Endothelial cell of umbilical vein (primary cell): ENCODE results near the gene CERK. TPM values are rescaled to one million over a fixed set of nuclear protein-coding genes. Genes with fewer than 3 reads are reported as not detected.

Source experiments
- BruUV-seq: library from RNA; stranded (reverse); fragments of 400-500 nt; replicated peaks from 2 replicates; lab custom pipeline; 2021; lab: Mats Ljungman, UMichigan
- CTCF ChIA-PET: fragments of 300-600, 350-600 bp; sonication (Branson Sonifier 250); formaldehyde crosslinking; loops from one replicate; lab custom pipeline; 2021; ENCODE audit warnings: antibody characterized with exemption, inconsistent platforms; lab: Charles Lee
- POLR2A ChIA-PET: fragments of 300-600, 350-600 bp; sonication (Branson Sonifier 250); formaldehyde crosslinking; loops from one replicate; lab custom pipeline; 2021; ENCODE audit warnings: antibody characterized with exemption, inconsistent platforms; lab: Charles Lee
- DNase-seq: peaks from one replicate; pipeline ENCODE4 v3.0.0-alpha.2; 2011; ENCODE audit warnings: low read depth, low spot score
- FAIRE-seq: peaks from 2 replicates; lab custom pipeline; 2011; peaks lifted over from hg19 to GRCh38; lab: Jason Lieb, UNC
- H2AFZ ChIP-seq: 2 replicates; pipeline ENCODE4 v1.6.0; 2012; ENCODE audit warnings: low read depth, low read length, control low read depth, inconsistent platforms
- H3K27ac ChIP-seq: 2 replicates; pipeline ENCODE4 v1.5.1; 2011; ENCODE audit warnings: low read depth, mild to moderate bottlenecking, control low read depth, low read length, moderate library complexity; ENCODE audit not compliant: insufficient read depth
- H3K27me3 ChIP-seq, 2 experiments: 2 replicates each; pipeline versions ENCODE4 v1.6.0 to v1.6.1; 2011; ENCODE audit warnings: low read length in 2 of 2, mixed read lengths in 1 of 2; ENCODE audit not compliant: control insufficient read depth in 2 of 2, insufficient read depth in 2 of 2
- H3K36me3 ChIP-seq, 2 experiments: 2 replicates in 1 of 2; 3 replicates in 1 of 2; pipeline ENCODE4 v1.5.1; 2011; ENCODE audit warnings: low read length in 2 of 2, mild to moderate bottlenecking in 1 of 2, moderate library complexity in 1 of 2; ENCODE audit not compliant: control insufficient read depth in 2 of 2, insufficient read depth in 2 of 2; ENCODE audit errors: extremely low read depth in 1 of 2
- H3K4me1 ChIP-seq: 3 replicates; pipeline ENCODE4 v1.5.1; 2011; ENCODE audit warnings: mild to moderate bottlenecking, low read length; ENCODE audit not compliant: control insufficient read depth, insufficient read depth; ENCODE audit errors: extremely low read depth
- H3K4me2 ChIP-seq: 2 replicates; pipeline ENCODE4 v1.6.1; 2011; ENCODE audit warnings: low read length, control low read depth, mixed read lengths; ENCODE audit not compliant: insufficient read depth
- H3K4me3 ChIP-seq, 3 experiments: fragments of 200-600 bp in 1 of 3; sonication (generic), shearing (Covaris generic) in 1 of 3; replicated peaks in 1 of 3; 2 replicates each; pipeline ENCODE4 v1.5.1; 2011 to 2016; ENCODE audit warnings: control low read depth in 3 of 3, low read length in 3 of 3, mild to moderate bottlenecking in 2 of 3, inconsistent platforms in 1 of 3, low read depth in 1 of 3, moderate library complexity in 1 of 3; ENCODE audit not compliant: insufficient read depth in 1 of 3
- H3K79me2 ChIP-seq: 2 replicates; pipeline ENCODE4 v1.6.0; 2012; ENCODE audit warnings: low read length, inconsistent platforms; ENCODE audit not compliant: control insufficient read depth, insufficient read depth
- H3K9ac ChIP-seq: replicated peaks from 2 replicates; pipeline ENCODE3; 2011; ENCODE audit warnings: low read length, control low read depth; ENCODE audit not compliant: insufficient read depth; ENCODE audit errors: extremely low read depth
- H3K9me1 ChIP-seq: replicated peaks from 3 replicates; pipeline ENCODE4 v1.6.0; 2011; ENCODE audit warnings: mild to moderate bottlenecking, low read length; ENCODE audit not compliant: control insufficient read depth, insufficient read depth; ENCODE audit errors: extremely low read depth
- H3K9me3 ChIP-seq: replicated peaks from 2 replicates; pipeline ENCODE4 v1.5.1; 2012; ENCODE audit warnings: low read length, inconsistent platforms; ENCODE audit not compliant: control insufficient read depth, insufficient read depth
- H4K20me1 ChIP-seq: replicated peaks from 2 replicates; pipeline ENCODE3; 2011; ENCODE audit warnings: mild to moderate bottlenecking, low read length; ENCODE audit not compliant: control insufficient read depth, insufficient read depth; ENCODE audit errors: extremely low read depth
- EZH2 ChIP-seq: IDR thresholded peaks from 2 replicates; pipeline ENCODE4 v1.6.1; 2012; ENCODE audit warnings: borderline replicate concordance, low read depth, mild to moderate bottlenecking, moderate library complexity, low read length, inconsistent platforms; ENCODE audit not compliant: severe bottlenecking
- FOS ChIP-seq: IDR thresholded peaks from 2 replicates; pipeline ENCODE4 v1.6.1; 2011; ENCODE audit warnings: mild to moderate bottlenecking, low read length, moderate library complexity, borderline replicate concordance; ENCODE audit not compliant: insufficient read depth
- GATA2 ChIP-seq: IDR thresholded peaks from 2 replicates; pipeline ENCODE4 v1.7.0; 2011; ENCODE audit warnings: low read depth, mild to moderate bottlenecking, moderate library complexity, mixed read lengths, low read length; ENCODE audit not compliant: insufficient read length, insufficient read depth
- JUN ChIP-seq: IDR thresholded peaks from 2 replicates; pipeline ENCODE4 v1.6.1; 2011; ENCODE audit warnings: borderline replicate concordance, low read depth; ENCODE audit not compliant: insufficient read length, insufficient read depth
- MYC ChIP-seq: IDR thresholded peaks from one replicate; pipeline ENCODE4 v1.6.1; 2011; ENCODE audit warnings: mild to moderate bottlenecking, low read depth, low read length
- POLR2A ChIP-seq: IDR thresholded peaks from 2 replicates; pipeline ENCODE4 v1.6.1; 2012; ENCODE audit warnings: low read depth, mild to moderate bottlenecking, control low read depth, low read length
- POLR2AphosphoS5 ChIP-seq: IDR thresholded peaks from 2 replicates; pipeline ENCODE4 v1.6.1; 2012; ENCODE audit warnings: low read depth, mild to moderate bottlenecking, control low read depth, low read length, moderate library complexity; ENCODE audit not compliant: insufficient read depth
- dilution Hi-C: fragments of 300-500 bp; cut with MboI; formaldehyde crosslinking; loops from one replicate; pipeline ENCODE4 v1.15.0; 2019; ENCODE audit warnings: low sequenced_read_pairs; ENCODE audit not compliant: extremely low pct_ligation_motif_present
- intact Hi-C: fragments of 100-400 bp; cut with micrococcal nuclease; formaldehyde crosslinking; loops from one replicate; pipeline ENCODE4 v1.10.0; 2022
- polyA plus RNA-seq, 4 experiments: library from polyadenylated mRNA; depleted of rRNA in 3 of 4; stranded (reverse) in 3 of 4; unstranded in 1 of 4; fragments of >200 nt; gene quantifications; 2 replicates each; pipeline versions ENCODE4 v1.2.1 to v1.2.3, GENCODE V29; 2011 to 2012; ENCODE audit warnings: missing spikeins in 1 of 4
- total RNA-seq: library from RNA; stranded (reverse); gene quantifications from 2 replicates; pipeline ENCODE4 v1.2.3, GENCODE V29; 2021
- TF ChIP-seq, protein P1 (sequence below), 2 donors: IDR thresholded peaks; 1 replicate in 1 of 2; 2 replicates in 1 of 2; pipeline ENCODE4 v1.5.1; 2011; ENCODE audit warnings: low read length in 2 of 2, mild to moderate bottlenecking in 2 of 2, moderate library complexity in 2 of 2, control low read depth in 1 of 2, inconsistent platforms in 1 of 2, low read depth in 1 of 2; ENCODE audit not compliant: insufficient read depth in 1 of 2; ENCODE audit errors: extremely low read depth in 1 of 2
- TF ChIP-seq, protein P2 (sequence below): IDR thresholded peaks from 2 replicates; pipeline ENCODE4 v1.6.1; 2011; ENCODE audit not compliant: insufficient read depth, insufficient read length

CERK gene
- total and polyA plus RNA-seq, 2 donors (not counting 3 experiments of a cell fraction or from before 2014, with no cell fraction given) = 61.1 to 88.0 TPM

DNA sequence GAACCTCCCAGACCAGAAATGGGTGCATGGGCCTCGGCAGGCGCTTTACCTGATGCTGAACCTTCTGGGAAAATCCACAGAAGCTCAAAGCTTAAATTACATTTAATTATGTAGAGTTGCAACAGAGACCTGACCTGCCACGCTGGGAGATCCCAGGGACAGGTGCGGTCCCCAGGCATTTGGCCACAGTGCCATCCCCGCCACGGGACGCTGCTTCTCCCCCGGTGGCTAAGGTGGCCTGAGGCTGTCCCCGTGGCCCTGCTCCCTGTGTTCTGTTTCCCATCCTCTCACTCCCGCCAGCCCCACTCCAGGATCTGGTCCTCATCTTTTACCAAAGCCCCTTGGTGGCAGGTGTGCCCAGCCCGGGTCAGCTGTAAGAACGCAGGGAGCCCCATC, 78.3 kb downstream of the CERK start:
- H3K9ac ChIP-seq = no peak overlapping the region
- intact Hi-C loops (no loop called here), dilution Hi-C loops (no loop called here)
- no peaks in the 10 kb centered on the region for H3K36me3 ChIP-seq
- no peaks in the 10 kb centered on the region for H3K9me1 ChIP-seq
- BruUV-seq = no TSS peak
- no peaks in the 10 kb centered on the region for H3K27me3 ChIP-seq
- FAIRE-seq = no peak
- no peaks in the 10 kb centered on the region for H3K4me1 ChIP-seq
- H3K4me3 ChIP-seq = no peak overlapping the region
- POLR2A ChIA-PET = no interaction called here
- no peaks in the 10 kb centered on the region for H3K79me2 ChIP-seq
- CTCF ChIA-PET = no interaction called here
- H3K9me3 ChIP-seq = no peaks in the 10 kb centered on the region
- no peak for DNase-seq
- no peaks in the 10 kb centered on the region for H4K20me1 ChIP-seq
- no peak overlapping the region for H3K4me2 ChIP-seq
- H2AFZ ChIP-seq = no peak overlapping the region
- no peak overlapping the region for H3K27ac ChIP-seq
- TF ChIP-seq, protein P1, sequence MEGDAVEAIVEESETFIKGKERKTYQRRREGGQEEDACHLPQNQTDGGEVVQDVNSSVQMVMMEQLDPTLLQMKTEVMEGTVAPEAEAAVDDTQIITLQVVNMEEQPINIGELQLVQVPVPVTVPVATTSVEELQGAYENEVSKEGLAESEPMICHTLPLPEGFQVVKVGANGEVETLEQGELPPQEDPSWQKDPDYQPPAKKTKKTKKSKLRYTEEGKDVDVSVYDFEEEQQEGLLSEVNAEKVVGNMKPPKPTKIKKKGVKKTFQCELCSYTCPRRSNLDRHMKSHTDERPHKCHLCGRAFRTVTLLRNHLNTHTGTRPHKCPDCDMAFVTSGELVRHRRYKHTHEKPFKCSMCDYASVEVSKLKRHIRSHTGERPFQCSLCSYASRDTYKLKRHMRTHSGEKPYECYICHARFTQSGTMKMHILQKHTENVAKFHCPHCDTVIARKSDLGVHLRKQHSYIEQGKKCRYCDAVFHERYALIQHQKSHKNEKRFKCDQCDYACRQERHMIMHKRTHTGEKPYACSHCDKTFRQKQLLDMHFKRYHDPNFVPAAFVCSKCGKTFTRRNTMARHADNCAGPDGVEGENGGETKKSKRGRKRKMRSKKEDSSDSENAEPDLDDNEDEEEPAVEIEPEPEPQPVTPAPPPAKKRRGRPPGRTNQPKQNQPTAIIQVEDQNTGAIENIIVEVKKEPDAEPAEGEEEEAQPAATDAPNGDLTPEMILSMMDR (IDR thresholded peaks at IDR 0.05; ENCODE audit: extremely low read depth in 1 of 2, insufficient read depth in 1 of 2, low read depth in 1 of 2, low read length in 2 of 2) = no peak
- TF ChIP-seq MYC (no peak), POLR2A (no peak), FOS (no peak), EZH2 (no peak), POLR2AphosphoS5 (no peak), JUN (no peak), GATA2 (no peak)
- TF ChIP-seq, protein P2, sequence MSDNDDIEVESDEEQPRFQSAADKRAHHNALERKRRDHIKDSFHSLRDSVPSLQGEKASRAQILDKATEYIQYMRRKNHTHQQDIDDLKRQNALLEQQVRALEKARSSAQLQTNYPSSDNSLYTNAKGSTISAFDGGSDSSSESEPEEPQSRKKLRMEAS = no peak
